ENCODE results near the gene RPL18A.

RPL18A gene

DNA sequence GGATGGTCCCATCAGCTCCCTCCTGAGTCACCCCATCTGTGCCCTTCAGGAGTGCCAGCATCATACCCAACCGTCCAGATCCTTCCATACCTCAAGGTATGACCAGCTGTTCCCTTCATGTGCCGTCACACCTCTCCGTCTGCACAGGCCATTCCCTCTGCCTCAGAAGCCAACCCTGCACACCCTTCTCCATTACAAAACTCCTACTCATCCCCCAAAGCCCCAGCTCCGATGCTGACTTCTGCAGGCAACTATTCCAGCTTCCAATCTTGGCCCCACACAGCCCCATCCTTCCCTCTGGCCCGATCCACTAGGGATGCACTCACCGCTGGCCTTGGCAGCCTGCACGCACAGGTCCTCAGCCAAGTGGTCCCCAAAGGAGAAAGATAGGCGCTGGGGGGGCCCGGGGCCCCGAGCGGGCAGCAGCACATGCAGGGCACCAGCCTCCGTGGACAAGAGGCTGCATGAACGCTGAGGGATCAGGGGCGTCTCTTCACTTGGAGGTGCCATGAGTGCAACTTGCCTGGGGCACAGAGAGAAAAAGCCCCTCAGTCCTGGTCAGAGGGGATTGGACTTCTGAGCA lies 15.7 kb upstream of the RPL18A start:
- Histone ChIP-seq H3K79me1 (ENCODE audit: low read depth, low read length) (no peaks in the 10 kb centered on the region), H3K4me2 (ENCODE audit: insufficient read depth, low read length, poor library complexity, severe bottlenecking) (no peak overlapping the region), H3K9ac (ENCODE audit: low read depth, low read length, poor library complexity) (no peak overlapping the region), H3K4me1 (ENCODE audit: control insufficient read depth in 2 of 2, insufficient read depth in 1 of 2, low read depth in 1 of 2, low read length in 2 of 2) (peaks cover 7 to 12% of the 10 kb centered on the region in 2 donors), H3K27me3 (ENCODE audit: control insufficient read depth in 3 of 3, insufficient read depth in 3 of 3, low read depth in 1 of 3, low read length in 3 of 3) (peaks cover 0 to 31% (median 2%) of the 10 kb centered on the region in 3 experiments), H4K8ac (ENCODE audit: low read depth, low read length) (no peak overlapping the region), H3K23ac (ENCODE audit: low read depth, low read length, poor library complexity) (no peak overlapping the region), H2BK120ac (ENCODE audit: low read depth, low read length) (peak overlapping the region; percentile 77), H3K18ac (ENCODE audit: low read length) (peak overlapping the region; percentile 82), H3K9me3 (replicated peaks in 1 of 2; ENCODE audit: control insufficient read depth in 2 of 2, insufficient read depth in 1 of 2, low read depth in 1 of 2, low read length in 2 of 2) (no peaks in the 10 kb centered on the region), H3K14ac (ENCODE audit: low read length) (no peak overlapping the region), H2AK5ac (ENCODE audit: low read depth, low read length) (peak overlapping the region; percentile 95), H3K27ac (replicated peaks; ENCODE audit: low read length) (no peak overlapping the region), H3K36me3 (replicated peaks in 1 of 2; ENCODE audit: control insufficient read depth in 2 of 2, insufficient read depth in 2 of 2, low read length in 2 of 2) (no peaks in the 10 kb centered on the region), H2BK5ac (ENCODE audit: low read length) (no peak overlapping the region), H3K4ac (ENCODE audit: low read length) (peak overlapping the region; percentile 13), H3K4me3 (ENCODE audit: low read length in 2 of 2) (no peak overlapping the region), H2BK15ac (ENCODE audit: low read length) (peak overlapping the region; percentile 78), H2AFZ (ENCODE audit: low read length) (no peak overlapping the region), H2BK12ac (ENCODE audit: low read length) (peak overlapping the region; percentile 43), H4K91ac (ENCODE audit: low read depth, low read length, poor library complexity) (no peak overlapping the region)
- WGBS, 2 donors (ENCODE audit: extremely low coverage in 2 of 2, insufficient read length in 2 of 2, insufficient replicate concordance in 1 of 2), result no CpG with 5 or more reads among the region's 14 CpGs
- no peak for DNase-seq (ENCODE audit: low spot score)

GRCh38 chr19:17846146-17846545 lies 13.6 kb upstream of the RPL18A start:
- no peak overlapping the region for H3K9ac ChIP-seq (ENCODE audit: low read depth, low read length, poor library complexity)
- no peak overlapping the region for H3K27ac ChIP-seq (replicated peaks; ENCODE audit: low read length)
- H3K23ac ChIP-seq (ENCODE audit: low read depth, low read length, poor library complexity), result no peak overlapping the region
- H3K36me3 ChIP-seq (replicated peaks in 1 of 2; ENCODE audit: control insufficient read depth in 2 of 2, insufficient read depth in 2 of 2, low read length in 2 of 2), result no peaks in the 10 kb centered on the region
- H2BK12ac ChIP-seq (ENCODE audit: low read length), result no peak overlapping the region
- H3K4me2 ChIP-seq (ENCODE audit: insufficient read depth, low read length, poor library complexity, severe bottlenecking), result no peak overlapping the region
- peaks cover 6 to 10% of the 10 kb centered on the region in 2 donors for H3K4me1 ChIP-seq (ENCODE audit: control insufficient read depth in 2 of 2, insufficient read depth in 1 of 2, low read depth in 1 of 2, low read length in 2 of 2)
- no peak overlapping the region for H2AK5ac ChIP-seq (ENCODE audit: low read depth, low read length)
- H2BK15ac ChIP-seq (ENCODE audit: low read length), result no peak overlapping the region
- H3K4ac ChIP-seq (ENCODE audit: low read length), result no peak overlapping the region
- no peak overlapping the region for H3K14ac ChIP-seq (ENCODE audit: low read length)
- no peak overlapping the region for H3K18ac ChIP-seq (ENCODE audit: low read length)
- H2AFZ ChIP-seq (ENCODE audit: low read length), result no peak overlapping the region
- H3K27me3 ChIP-seq (ENCODE audit: control insufficient read depth in 3 of 3, insufficient read depth in 3 of 3, low read depth in 1 of 3, low read length in 3 of 3), result peaks cover 0 to 23% (median 2%) of the 10 kb centered on the region in 3 experiments
- H3K79me1 ChIP-seq (ENCODE audit: low read depth, low read length), result no peaks in the 10 kb centered on the region
- no peak overlapping the region for H3K4me3 ChIP-seq (ENCODE audit: low read length in 2 of 2)
- no peak overlapping the region for H2BK120ac ChIP-seq (ENCODE audit: low read depth, low read length)
- H4K8ac ChIP-seq (ENCODE audit: low read depth, low read length), result no peak overlapping the region
- no peaks in the 10 kb centered on the region for H3K9me3 ChIP-seq (replicated peaks in 1 of 2; ENCODE audit: control insufficient read depth in 2 of 2, insufficient read depth in 1 of 2, low read depth in 1 of 2, low read length in 2 of 2)
- H4K91ac ChIP-seq (ENCODE audit: low read depth, low read length, poor library complexity), result no peak overlapping the region
- WGBS, 2 donors (ENCODE audit: extremely low coverage in 2 of 2, insufficient read length in 2 of 2, insufficient replicate concordance in 1 of 2), result no CpG with 5 or more reads among the region's 8 CpGs
- H2BK5ac ChIP-seq (ENCODE audit: low read length), result no peak overlapping the region
- no peak for DNase-seq (ENCODE audit: low spot score)

DNA sequence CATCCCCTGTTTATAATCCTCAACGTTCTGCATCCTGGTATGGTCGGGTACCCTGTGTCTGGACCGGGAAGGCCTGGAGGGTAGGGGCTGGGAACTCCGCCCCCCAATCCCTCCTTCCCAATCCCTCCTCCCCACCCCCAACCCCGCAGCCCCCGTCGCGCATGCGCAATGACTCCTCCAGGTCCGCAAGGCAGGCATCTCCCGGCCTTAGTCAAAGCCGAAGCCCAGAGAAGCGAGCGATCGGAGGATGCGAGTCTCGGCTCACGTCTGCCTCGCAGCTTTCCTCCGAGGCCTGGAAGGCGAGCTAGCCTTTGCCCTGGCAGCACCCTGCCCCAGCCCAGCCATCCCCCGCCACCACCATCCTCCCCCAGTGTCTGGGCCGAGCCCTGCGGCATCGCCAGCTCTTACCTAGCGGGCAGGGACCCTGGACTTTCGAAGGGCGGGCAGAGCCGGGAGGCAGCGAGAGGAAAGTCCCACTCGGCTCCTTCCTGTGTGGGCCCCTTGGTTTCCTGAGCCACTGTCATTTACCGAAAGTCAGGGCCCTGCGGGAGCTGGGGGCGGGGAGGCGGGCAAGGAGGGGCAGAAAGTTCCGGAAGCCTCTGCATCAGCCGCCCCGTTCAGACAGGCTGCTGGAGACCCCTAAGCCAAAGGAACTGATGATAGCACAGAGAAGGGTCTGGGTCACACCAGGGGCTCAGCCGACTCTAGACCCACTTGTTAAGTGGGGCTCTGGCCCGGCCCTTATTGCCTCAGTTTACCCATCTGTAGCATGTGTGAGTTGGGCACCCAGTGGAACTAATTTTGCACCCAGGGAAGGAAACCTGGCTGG lies 12.0 kb upstream of the RPL18A start, which contains the start of gene JAK3:
Gene JAK3, minus strand, starts transcription at position 445 of the 829 bp plus-strand sequence. CDS start 3,565 bp downstream, outside the sequence.
- Histone ChIP-seq H3K23ac (ENCODE audit: low read depth, low read length, poor library complexity) (no peak within 1 kb of the TSS), H3K27ac (replicated peaks; ENCODE audit: low read length) (no peak within 1 kb of the TSS), H4K91ac (ENCODE audit: low read depth, low read length, poor library complexity) (peak within 1 kb of the TSS; percentile 30), H3K79me1 (ENCODE audit: low read depth, low read length) (no peaks in the 10 kb centered on the region), H2AFZ (ENCODE audit: low read length) (peak within 1 kb of the TSS; percentile 96), H4K8ac (ENCODE audit: low read depth, low read length) (peak within 1 kb of the TSS; percentile 29), H3K9me3 (replicated peaks in 1 of 2; ENCODE audit: control insufficient read depth in 2 of 2, insufficient read depth in 1 of 2, low read depth in 1 of 2, low read length in 2 of 2) (no peaks in the 10 kb centered on the region), H3K18ac (ENCODE audit: low read length) (peak within 1 kb of the TSS; percentile 95), H3K14ac (ENCODE audit: low read length) (no peak within 1 kb of the TSS), H3K4me2 (ENCODE audit: insufficient read depth, low read length, poor library complexity, severe bottlenecking) (peak within 1 kb of the TSS; percentile 73), H2BK120ac (ENCODE audit: low read depth, low read length) (peak within 1 kb of the TSS; percentile 29), H3K27me3 (ENCODE audit: control insufficient read depth in 3 of 3, insufficient read depth in 3 of 3, low read depth in 1 of 3, low read length in 3 of 3) (peaks cover 0 to 13% (median 2%) of the 10 kb centered on the region in 3 experiments), H2BK5ac (ENCODE audit: low read length) (peak within 1 kb of the TSS; percentile 36), H2BK12ac (ENCODE audit: low read length) (no peak within 1 kb of the TSS), H3K4me3 (ENCODE audit: low read length in 2 of 2) (peak within 1 kb of the TSS; percentile 16 to 64), H3K4me1 (ENCODE audit: control insufficient read depth in 2 of 2, insufficient read depth in 1 of 2, low read depth in 1 of 2, low read length in 2 of 2) (peaks cover 3 to 4% of the 10 kb centered on the region in 2 donors), H3K9ac (ENCODE audit: low read depth, low read length, poor library complexity) (peak within 1 kb of the TSS; percentile 57), H3K4ac (ENCODE audit: low read length) (peak within 1 kb of the TSS; percentile 30), H3K36me3 (replicated peaks in 1 of 2; ENCODE audit: control insufficient read depth in 2 of 2, insufficient read depth in 2 of 2, low read length in 2 of 2) (no peaks in the 10 kb centered on the region), H2AK5ac (ENCODE audit: low read depth, low read length) (peak within 1 kb of the TSS; percentile 95), H2BK15ac (ENCODE audit: low read length) (peak within 1 kb of the TSS; percentile 74)
- no CpG with 5 or more reads among the region's 40 CpGs for WGBS, 2 donors (ENCODE audit: extremely low coverage in 2 of 2, insufficient read length in 2 of 2, insufficient replicate concordance in 1 of 2)
- DNase-seq (ENCODE audit: low spot score), result peak; percentile 79

All from neuronal stem cell (in vitro differentiated cells).